GM04504 (cell line): Measurements from ENCODE around the gene DENND1A.

Experiments
- DNase-seq: peaks from one replicate; pipeline ENCODE4 v3.0.0-alpha.2; 2012; ENCODE audit warnings: low read depth

Gene DENND1A

GRCh38 chr9:123425261-123425821, 504.6 kb downstream of the DENND1A start:
- DNase-seq = no peak

GRCh38 chr9:123424552-123425225, 505.2 kb downstream of the DENND1A start:
- no peak for DNase-seq

DNA sequence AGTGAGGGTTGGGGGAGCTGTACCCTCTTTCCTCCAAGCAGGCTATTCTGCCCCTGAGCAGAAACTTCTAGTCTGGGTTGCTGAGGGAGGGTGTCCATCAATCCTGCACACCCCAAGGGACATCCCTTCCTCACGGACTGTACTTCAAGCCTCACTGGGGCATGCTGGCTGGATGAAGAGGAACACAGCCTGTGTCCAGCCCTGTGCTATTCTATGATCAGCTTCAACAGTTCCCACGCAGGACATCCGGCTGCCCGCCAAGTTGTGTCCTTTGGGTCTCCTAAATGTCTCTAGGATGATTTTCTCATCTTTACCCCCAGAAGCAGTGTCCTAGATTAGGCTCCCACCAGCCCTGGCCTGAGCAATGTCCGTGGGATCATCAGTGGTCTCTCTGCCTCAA, 505.8 kb downstream of the DENND1A start:
- no peak for DNase-seq

DNA sequence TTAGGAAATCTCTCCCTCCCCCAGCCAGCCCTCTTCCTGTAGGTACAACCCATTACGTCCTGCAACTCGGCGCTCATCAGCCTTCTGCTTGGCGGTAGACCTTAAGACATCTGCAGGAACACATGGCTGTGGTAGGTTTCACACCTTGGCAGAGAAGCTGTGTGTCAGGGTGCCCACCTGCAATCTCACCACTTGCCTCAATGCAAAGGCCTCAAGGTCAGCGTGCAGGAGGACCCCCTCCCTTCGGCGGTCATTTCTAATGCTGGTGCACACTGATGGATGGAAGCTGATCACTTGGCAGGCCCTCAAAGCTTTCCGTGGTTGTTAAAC, 506.6 kb downstream of the DENND1A start:
- DNase-seq = no peak

- no peak for DNase-seq
Measured at GRCh38 chr9:123422635-123423310, 507.2 kb downstream of the DENND1A start.

DNA sequence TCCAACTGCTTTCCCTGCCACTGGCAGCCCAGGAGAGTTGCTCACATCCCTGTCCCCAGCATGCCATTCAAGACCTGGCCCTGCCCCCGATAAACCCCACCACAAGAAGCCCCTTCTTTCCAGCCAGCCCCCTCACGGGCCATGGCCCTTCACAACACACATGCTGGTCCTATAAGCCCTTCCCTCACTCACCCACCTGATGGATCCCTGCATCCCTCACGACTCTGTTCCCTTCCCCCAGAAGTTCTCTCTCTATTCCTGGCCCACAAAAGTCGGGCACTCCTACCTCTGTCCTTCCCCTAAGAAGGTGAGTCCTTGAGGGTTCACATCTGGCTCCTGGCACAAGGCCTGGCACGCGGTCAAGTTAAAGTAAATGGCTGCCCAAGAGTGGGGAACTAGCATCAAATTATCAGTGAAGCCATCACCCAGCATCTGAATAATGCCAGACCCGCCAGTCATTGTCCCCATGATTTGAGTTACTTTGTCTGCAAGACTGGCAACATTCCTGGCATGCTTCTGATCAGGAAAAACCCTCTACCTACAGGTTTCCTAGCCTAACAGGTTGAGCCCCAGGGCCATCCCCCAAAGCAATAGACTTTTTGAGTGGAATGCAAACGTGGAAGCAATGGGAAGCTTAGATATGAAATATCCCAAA, 508.0 kb downstream of the DENND1A start:
- DNase-seq = no peak

DNA sequence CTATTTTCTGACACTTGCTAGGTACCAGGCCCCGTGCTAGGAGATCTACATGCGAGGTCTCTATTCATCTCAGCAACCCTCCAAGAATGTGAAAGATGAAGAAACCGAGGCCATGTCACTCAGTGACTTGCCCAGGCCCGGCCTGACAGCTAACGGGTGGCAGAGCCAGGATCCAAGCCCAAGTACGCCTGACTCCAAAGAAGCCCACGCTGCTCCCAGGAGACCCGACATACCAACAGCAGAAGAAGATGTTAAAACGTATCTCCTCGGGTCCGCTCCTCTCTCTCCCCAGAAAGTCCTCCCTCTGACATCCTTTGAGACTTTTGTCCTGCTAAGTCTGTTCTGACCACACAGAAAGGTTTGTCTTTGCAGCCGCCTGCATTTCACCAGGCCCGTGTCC, 508.7 kb downstream of the DENND1A start:
- DNase-seq = no peak

- no peak for DNase-seq
Measured at GRCh38 chr9:123420592-123421111, 509.3 kb downstream of the DENND1A start.

GRCh38 chr9:123419721-123420591, 510.0 kb downstream of the DENND1A start:
- DNase-seq = no peak

- DNase-seq = no peak
Measured at GRCh38 chr9:123419091-123419490, 510.8 kb downstream of the DENND1A start.

GRCh38 chr9:123418506-123418905, 511.4 kb downstream of the DENND1A start:
- DNase-seq = no peak

DNA sequence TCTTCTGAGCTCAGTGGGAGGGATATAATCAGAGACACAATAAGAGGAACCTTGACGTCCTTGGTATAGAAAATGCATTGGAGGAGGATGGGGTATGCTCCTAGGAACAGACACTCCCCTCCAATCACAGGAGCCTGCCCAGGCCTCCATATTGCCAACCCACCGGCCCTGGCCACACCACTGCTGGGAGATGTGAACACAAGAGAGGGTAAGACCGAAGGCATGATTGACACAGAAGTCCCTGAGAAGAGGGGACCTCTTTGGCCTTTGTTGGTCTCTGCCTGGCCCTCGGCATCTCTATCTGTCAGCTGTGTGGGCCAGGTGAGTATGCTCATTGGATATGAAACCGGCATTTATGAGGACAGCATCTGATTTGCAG, 511.9 kb downstream of the DENND1A start:
- no peak for DNase-seq

DNA sequence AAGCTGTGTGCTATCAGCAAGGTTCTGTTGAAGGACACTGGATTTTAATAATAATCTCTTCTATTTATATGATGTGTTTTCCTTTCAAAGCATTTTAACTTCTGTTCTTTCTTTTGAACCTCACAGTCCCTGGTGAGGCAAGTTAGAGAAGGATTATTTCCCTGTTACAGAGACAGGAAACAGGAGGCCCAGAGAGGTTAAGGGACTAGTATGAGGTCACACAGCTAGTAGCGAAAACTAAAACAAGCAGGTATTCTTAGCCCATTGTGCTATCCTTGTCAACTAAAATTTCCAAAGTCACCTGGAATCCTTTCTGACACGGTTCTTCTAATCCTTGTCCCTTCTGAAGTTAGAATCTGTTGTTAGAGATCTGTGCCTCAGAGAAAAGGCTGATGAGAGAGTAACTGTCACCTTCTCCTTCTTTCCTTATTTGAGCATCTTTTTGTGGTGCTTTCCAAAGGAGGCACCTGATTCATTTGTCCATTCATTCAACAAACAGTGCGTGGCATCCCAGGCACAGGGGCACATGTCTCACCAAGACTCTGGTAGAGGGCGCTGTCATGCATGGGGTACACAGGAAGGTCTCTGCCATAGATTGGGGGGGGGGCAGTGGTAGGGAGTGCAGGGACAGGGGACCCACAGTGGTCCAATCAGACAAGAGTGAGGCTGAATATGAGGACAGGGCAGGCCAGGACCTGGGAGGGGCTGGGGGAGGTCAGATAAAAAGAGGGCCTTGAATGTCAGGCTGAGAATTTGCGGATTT, 512.5 kb downstream of the DENND1A start:
- no peak for DNase-seq

DNA sequence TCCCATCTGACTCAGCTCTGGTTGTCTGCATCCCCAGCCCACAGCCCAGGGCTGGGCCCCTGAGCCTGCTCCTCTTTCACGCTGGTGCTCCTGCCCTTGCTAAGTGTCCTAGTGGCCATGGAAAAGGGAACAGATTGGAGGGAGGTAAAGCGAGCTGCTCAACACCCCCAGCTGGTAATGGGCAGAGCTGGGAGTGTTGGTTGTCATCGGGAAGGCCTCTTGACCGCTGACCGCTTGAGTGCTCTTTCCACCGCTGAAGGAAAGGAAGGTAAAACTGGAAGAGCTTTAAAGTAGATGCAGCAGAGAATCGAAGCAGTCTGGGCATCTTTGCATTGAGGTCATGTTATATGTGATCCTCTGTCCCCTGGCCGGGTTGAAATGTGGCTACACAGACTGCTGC, 513.8 kb downstream of the DENND1A start:
- DNase-seq = no peak

DNA sequence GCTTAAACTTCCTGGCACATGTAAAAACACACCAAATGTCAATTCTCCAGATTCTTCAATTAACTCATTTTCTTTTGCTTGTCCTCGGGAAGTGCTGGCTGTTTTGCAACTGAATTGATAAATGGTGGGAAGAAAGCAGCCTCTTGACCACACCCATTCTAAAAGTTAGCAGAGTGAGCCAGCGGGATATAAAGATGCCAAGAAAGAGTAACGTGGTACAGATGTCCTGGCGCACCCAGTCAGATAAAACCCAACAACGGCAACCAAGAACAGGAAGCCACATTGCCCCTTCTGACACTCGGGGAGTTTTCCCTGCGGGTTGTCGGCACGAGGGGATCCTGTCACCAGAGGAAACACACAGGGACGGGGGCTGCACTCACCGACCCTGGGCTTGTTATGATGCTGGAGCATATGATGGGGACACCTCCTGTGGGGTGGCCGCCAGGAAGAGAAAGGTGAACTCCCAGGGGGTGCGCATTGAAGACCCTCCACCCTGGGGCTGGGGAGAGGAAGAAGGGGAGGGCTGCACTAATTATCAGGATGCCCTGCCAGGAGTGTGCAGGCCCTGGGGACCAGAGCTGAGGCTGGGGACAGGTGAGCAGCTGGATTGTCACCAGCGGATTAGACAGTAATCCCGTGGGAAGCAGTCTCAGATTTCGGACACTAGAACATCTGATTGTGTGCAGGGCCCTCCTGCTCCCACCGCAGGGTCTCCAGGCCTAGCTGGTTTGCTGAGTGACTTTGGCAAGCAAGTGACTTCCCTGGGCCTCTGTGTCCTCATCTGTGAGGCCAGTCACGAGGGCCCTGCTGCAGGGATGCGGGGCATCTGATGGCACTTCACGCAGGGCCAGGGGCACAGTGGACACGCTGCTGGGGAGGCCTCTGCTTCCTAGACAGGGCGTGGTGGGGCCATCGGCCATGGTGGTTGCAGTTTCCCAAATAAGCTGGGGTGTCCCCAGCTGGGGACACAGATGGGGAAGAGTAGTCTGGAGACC, 514.7 kb downstream of the DENND1A start:
- DNase-seq = peak; percentile 43

DNA sequence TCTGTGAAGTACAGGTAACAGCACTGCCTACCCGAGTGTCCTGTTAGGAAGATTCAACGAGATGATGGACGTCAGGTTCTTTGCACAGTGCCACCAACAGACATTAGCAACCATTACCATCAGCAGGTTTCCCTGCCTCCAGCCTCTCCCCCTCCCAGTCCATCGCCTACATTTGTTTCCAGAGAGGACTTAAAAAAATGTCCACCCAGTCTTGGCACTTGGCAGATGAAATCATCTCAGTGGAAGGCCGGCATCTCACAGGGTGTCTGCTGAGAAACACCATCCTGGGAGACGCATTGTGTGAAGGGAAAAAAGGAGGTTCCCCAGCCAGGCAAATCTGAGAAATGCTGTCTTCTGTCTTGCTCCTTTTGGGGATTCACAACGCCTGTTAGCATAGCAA, 515.7 kb downstream of the DENND1A start:
- no peak for DNase-seq

GRCh38 chr9:123412171-123412820, 517.6 kb downstream of the DENND1A start:
- no peak for DNase-seq

DNA sequence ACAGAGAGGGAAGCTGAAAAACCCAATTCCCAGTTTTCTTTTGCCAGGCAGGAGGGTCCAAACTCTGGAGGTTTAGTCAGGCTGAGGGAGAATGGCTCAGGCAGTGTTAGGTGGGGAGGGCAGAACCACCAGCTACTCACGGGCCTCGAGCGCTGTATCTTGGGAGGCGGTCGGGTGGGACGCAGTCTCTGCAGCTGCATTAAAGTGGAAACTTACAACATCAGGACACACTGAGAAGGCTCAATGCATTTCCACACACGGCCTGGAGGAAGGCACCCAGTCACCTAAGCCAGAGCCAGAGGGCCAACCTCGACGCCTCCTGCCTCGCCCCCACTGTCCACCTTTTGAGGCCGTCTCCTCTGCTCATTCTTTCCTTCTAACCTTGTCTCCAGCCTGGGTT, 518.3 kb downstream of the DENND1A start:
- DNase-seq = no peak

DNA sequence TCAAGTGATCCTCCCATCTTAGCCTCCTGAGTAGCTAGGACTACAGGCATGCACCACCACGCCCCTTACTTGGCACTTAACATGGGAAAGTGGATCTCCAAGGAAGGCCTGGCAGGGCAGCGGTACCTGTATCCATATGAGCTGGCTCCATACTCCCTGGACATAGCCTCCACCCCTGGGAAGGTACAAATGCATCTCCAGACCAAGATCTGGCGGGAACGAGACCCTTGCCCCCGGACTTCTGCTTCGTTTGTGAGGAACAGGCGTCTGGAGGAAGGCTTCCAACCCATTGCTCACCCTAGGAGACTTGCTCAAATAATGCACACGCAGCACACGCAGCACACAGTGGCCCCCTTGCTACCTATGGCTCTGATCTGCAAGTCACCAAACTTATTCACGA, 518.7 kb downstream of the DENND1A start:
- DNase-seq = no peak
